HCT116 (cell line): Measurements from ENCODE around the gene SYNDIG1. TPM values are rescaled to one million over a fixed set of nuclear protein-coding genes. Genes with fewer than 3 reads are reported as not detected.

Source experiments
- ATAC-seq: fragments of 200-7000 bp; cut with Tn5 transposase; 2 replicates; pipeline ENCODE4 v1.9.1; 2020; ENCODE audit warnings: mild to moderate bottlenecking, moderate library complexity
- BruUV-seq: library from RNA; stranded (reverse); fragments of 400-500 nt; replicated peaks from 2 replicates; lab custom pipeline; 2021; lab: Mats Ljungman, UMichigan
- CTCF ChIA-PET: fragments of 300-600 bp; sonication (Branson Sonifier 250); formaldehyde crosslinking; loops from one replicate; lab custom pipeline; 2021; ENCODE audit warnings: antibody characterized with exemption; lab: Charles Lee
- POLR2A ChIA-PET: fragments of 300-600, 350-600 bp; sonication (Branson Sonifier 250); formaldehyde crosslinking; loops from one replicate; lab custom pipeline; 2021; ENCODE audit warnings: antibody characterized with exemption; lab: Charles Lee
- RAD21 ChIA-PET, 2 experiments: fragments of 300-600 bp; sonication (Branson Sonifier 250); formaldehyde crosslinking; loops; one replicate each; lab custom pipeline; 2023; ENCODE audit warnings: low total read pairs in 2 of 2; ENCODE audit not compliant: uncharacterized antibody in 2 of 2, unreplicated experiment in 2 of 2, low non-redundant PET in 1 of 2; lab: Charles Lee
- DNase-seq: peaks from one replicate; pipeline ENCODE4 v3.0.0-alpha.2; 2010; ENCODE audit warnings: low read depth, low spot score
- H2AFZ ChIP-seq: fragments of 200-600 bp; shearing (Covaris generic), sonication (generic); 2 replicates; pipeline ENCODE4 v1.6.1; 2017; ENCODE audit warnings: low read depth, mixed run types, mixed read lengths, antibody characterized with exemption, low read length; ENCODE audit not compliant: poor library complexity, severe bottlenecking
- H3K27ac ChIP-seq: 2 replicates; pipeline ENCODE4 v1.5.1; 2012; ENCODE audit warnings: low read depth, low read length
- H3K27me3 ChIP-seq: fragments of 200-600 bp; sonication (generic); 2 replicates; pipeline ENCODE4 v1.6.1; 2016; ENCODE audit warnings: mixed run types, low read length, mixed read lengths; ENCODE audit not compliant: insufficient read depth
- H3K36me3 ChIP-seq, 2 experiments: fragments of 200-500 bp in 1 of 2; fragments of 200-600 bp in 1 of 2; sonication (Bioruptor generic) in 1 of 2; sonication (generic) in 1 of 2; 2 replicates each; pipeline versions ENCODE4 v1.5.1 to v1.6.1; 2014 to 2016; ENCODE audit warnings: low read length in 2 of 2, inconsistent platforms in 1 of 2, mixed read lengths in 1 of 2, mixed run types in 1 of 2; ENCODE audit not compliant: insufficient read depth in 2 of 2, control insufficient read depth in 1 of 2
- H3K4me1 ChIP-seq, 2 experiments: fragments of 200-600 bp in 1 of 2; sonication (generic) in 1 of 2; 2 replicates each; pipeline versions ENCODE4 v1.5.1 to v1.6.1; 2012 to 2017; ENCODE audit warnings: low read length in 2 of 2, inconsistent platforms in 1 of 2, mild to moderate bottlenecking in 1 of 2, mixed read lengths in 1 of 2, mixed run types in 1 of 2, moderate library complexity in 1 of 2; ENCODE audit not compliant: insufficient read depth in 2 of 2, control insufficient read depth in 1 of 2
- H3K4me2 ChIP-seq: fragments of 200-600 bp; sonication (generic); 2 replicates; pipeline ENCODE4 v1.6.1; 2017; ENCODE audit warnings: mixed run types, low read length, mixed read lengths
- H3K4me3 ChIP-seq, 2 experiments: fragments of 200-600 bp in 1 of 2; sonication (generic) in 1 of 2; replicated peaks in 1 of 2; 2 replicates each; pipeline ENCODE4 v1.5.1; 2011 to 2016; ENCODE audit warnings: low read length in 2 of 2, control low read depth in 1 of 2, low read depth in 1 of 2, mild to moderate bottlenecking in 1 of 2, mixed read lengths in 1 of 2, mixed run types in 1 of 2
- H3K79me2 ChIP-seq: fragments of 200-600 bp; sonication (generic); 2 replicates; pipeline ENCODE4 v1.6.1; 2017; ENCODE audit warnings: mild to moderate bottlenecking, mixed run types, low read length, moderate library complexity, mixed read lengths; ENCODE audit not compliant: insufficient read depth
- H3K9ac ChIP-seq: fragments of 200-600 bp; sonication (generic); 2 replicates; pipeline ENCODE4 v1.6.1; 2016; ENCODE audit warnings: low read length, mixed read lengths
- H3K9me2 ChIP-seq: fragments of 200-600 bp; sonication (generic), shearing (Covaris generic); 2 replicates; pipeline ENCODE4 v1.6.1; 2017; ENCODE audit warnings: mixed run types, mild to moderate bottlenecking, moderate library complexity; ENCODE audit not compliant: insufficient read depth
- H3K9me3 ChIP-seq, 2 experiments: fragments of 200-500 bp in 1 of 2; fragments of 200-600 bp in 1 of 2; sonication (Bioruptor generic) in 1 of 2; sonication (generic) in 1 of 2; 2 replicates each; pipeline ENCODE4 v1.6.1; 2014 to 2017; ENCODE audit warnings: low read length in 2 of 2, mixed read lengths in 2 of 2, inconsistent platforms in 1 of 2, low read depth in 1 of 2, mild to moderate bottlenecking in 1 of 2, mixed run types in 1 of 2, moderate library complexity in 1 of 2; ENCODE audit not compliant: control insufficient read depth in 1 of 2, insufficient read depth in 1 of 2
- H4K20me1 ChIP-seq: fragments of 200-600 bp; sonication (generic), shearing (Covaris generic); 2 replicates; pipeline ENCODE4 v1.6.1; 2017; ENCODE audit warnings: mixed run types, mild to moderate bottlenecking, moderate library complexity; ENCODE audit not compliant: insufficient read depth
- ATF3 ChIP-seq: IDR thresholded peaks from 2 replicates; pipeline ENCODE4 v1.6.1; 2012
- CEBPB ChIP-seq: IDR thresholded peaks from 2 replicates; pipeline ENCODE4 v1.6.1; 2012; ENCODE audit warnings: low read depth
- EGR1 ChIP-seq: IDR thresholded peaks from 2 replicates; pipeline ENCODE4 v1.6.1; 2012; ENCODE audit warnings: low read depth
- FOSL1 ChIP-seq: IDR thresholded peaks from 2 replicates; pipeline ENCODE4 v1.6.1; 2012; ENCODE audit warnings: low read depth
- JUND ChIP-seq: IDR thresholded peaks from 2 replicates; pipeline ENCODE4 v1.6.1; 2012
- POLR2A ChIP-seq: IDR thresholded peaks from 2 replicates; pipeline ENCODE4 v1.7.0; 2011; ENCODE audit warnings: borderline replicate concordance; ENCODE audit not compliant: insufficient read depth, insufficient read length; ENCODE audit errors: extremely low read depth
- RAD21 ChIP-seq: IDR thresholded peaks from 2 replicates; pipeline ENCODE4 v1.6.1; 2012; ENCODE audit warnings: low read depth, mild to moderate bottlenecking
- REST ChIP-seq: IDR thresholded peaks from 2 replicates; pipeline ENCODE4 v1.6.1; 2012; ENCODE audit warnings: low read depth
- SRF ChIP-seq: IDR thresholded peaks from 2 replicates; pipeline ENCODE4 v1.6.1; 2012; ENCODE audit warnings: low read depth
- TCF7L2 ChIP-seq: IDR thresholded peaks from 2 replicates; pipeline ENCODE4 v1.7.0; 2011; ENCODE audit warnings: borderline replicate concordance, inconsistent platforms; ENCODE audit not compliant: insufficient read depth, insufficient read length; ENCODE audit errors: extremely low read depth
- YY1 ChIP-seq: IDR thresholded peaks from 2 replicates; pipeline ENCODE4 v1.6.1; 2011; ENCODE audit warnings: low read length, low read depth, moderate library complexity, mild to moderate bottlenecking; ENCODE audit not compliant: insufficient replicate concordance; ENCODE audit errors: extremely low read depth
- ZFX ChIP-seq: fragments of 450-650 bp; IDR thresholded peaks from 2 replicates; pipeline ENCODE4 v1.6.1; 2017
- ZNF274 ChIP-seq: fragments of 200-500 bp; sonication (Bioruptor generic); IDR thresholded peaks from 2 replicates; pipeline ENCODE4 v1.6.1; 2014; ENCODE audit warnings: mild to moderate bottlenecking, low read depth, low read length, inconsistent platforms
- intact Hi-C: fragments of 100-400 bp; cut with micrococcal nuclease; formaldehyde crosslinking; loops from 2 replicates; pipeline ENCODE4 v1.10.0; 2022
- total RNA-seq: library from RNA; stranded (reverse); gene quantifications from one replicate; pipeline ENCODE4 v1.2.1, GENCODE V29; 2021; ENCODE audit not compliant: unreplicated experiment

SYNDIG1 gene
- total RNA-seq, 1 experiment from 2014 or later: not detected

DNA sequence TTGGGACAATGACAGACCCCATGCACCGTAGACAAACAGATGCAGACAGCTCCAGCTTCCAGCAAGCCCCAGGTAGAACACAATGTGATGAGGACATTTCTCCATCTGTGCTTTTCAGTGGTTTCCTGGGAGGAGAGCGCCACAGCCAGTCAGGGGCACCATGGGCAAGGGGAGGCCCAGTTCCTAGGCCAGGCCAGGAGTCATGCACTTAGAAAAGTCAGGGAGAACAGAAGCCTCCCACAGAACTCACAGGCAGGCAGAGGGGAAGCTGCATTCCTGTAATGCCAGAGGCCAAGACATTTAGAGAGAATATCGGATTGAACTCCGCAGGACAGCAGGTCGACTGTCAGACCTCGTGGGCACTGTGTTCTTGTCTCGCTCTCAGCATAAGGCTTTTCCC is 9.2 kb downstream of the SYNDIG1 start:
- POLR2A ChIA-PET: no interaction called here
- no peak for ATAC-seq

More for the DNA sequence above, 9.2 kb downstream of the SYNDIG1 start:
- Histone ChIP-seq H3K27ac (no peak overlapping the region), H3K4me1 (no peaks in the 10 kb centered on the region), H3K9ac (no peak overlapping the region), H3K9me3 (no peaks in the 10 kb centered on the region), H3K79me2 (no peaks in the 10 kb centered on the region), H3K4me2 (no peak overlapping the region), H4K20me1 (no peaks in the 10 kb centered on the region; the same call in 1 of the 2 replicates), H2AFZ (no peak overlapping the region), H3K9me2 (no peaks in the 10 kb centered on the region), H3K27me3 (peaks cover 11% of the 10 kb centered on the region; the same call in 1 of the 2 replicates), H3K36me3 (no peaks in the 10 kb centered on the region), H3K4me3 (no peak overlapping the region)
- CTCF ChIA-PET: no interaction called here
- TF ChIP-seq ZNF274 (no peak), CEBPB (no peak), SRF (no peak), RAD21 (no peak), ZFX (no peak), REST (no peak), EGR1 (no peak), TCF7L2 (no peak), FOSL1 (no peak), YY1 (no peak), POLR2A (no peak), JUND (no peak), ATF3 (no peak)
- RAD21 ChIA-PET: no interaction called here
- BruUV-seq: no TSS peak
- intact Hi-C loops: no loop called here
- no peak for DNase-seq
